KMS-11 (cell line): Measurements from ENCODE around the gene HES4.
"Not testable (repeated sequence)": the region's sequence is repeated elsewhere in the genome, so short reads cannot be mapped to it uniquely, and the experiment has no call there.

Experiments used
- H2AFZ ChIP-seq: fragments of 200-600 bp; sonication (generic); 2 replicates; pipeline ENCODE4 v1.6.1; 2016; ENCODE audit warnings: antibody characterized with exemption, mixed run types, low read depth
- H3K27ac ChIP-seq: fragments of 200-600 bp; sonication (generic); 2 replicates; pipeline ENCODE4 v1.6.1; 2016; ENCODE audit warnings: mild to moderate bottlenecking, mixed run types
- H3K27me3 ChIP-seq: fragments of 200-600 bp; sonication (generic); 2 replicates; pipeline ENCODE4 v1.6.1; 2017; ENCODE audit warnings: mild to moderate bottlenecking, low read depth, mixed run types, moderate library complexity; ENCODE audit not compliant: insufficient read depth
- H3K36me3 ChIP-seq: fragments of 200-600 bp; sonication (generic); 2 replicates; pipeline ENCODE4 v1.6.1; 2017; ENCODE audit warnings: mild to moderate bottlenecking, mixed run types; ENCODE audit not compliant: insufficient read depth
- H3K4me1 ChIP-seq: fragments of 200-600 bp; sonication (generic); 2 replicates; pipeline ENCODE4 v1.6.1; 2016; ENCODE audit warnings: mild to moderate bottlenecking, low read depth, mixed run types; ENCODE audit not compliant: poor library complexity, severe bottlenecking
- H3K4me2 ChIP-seq: fragments of 200-600 bp; sonication (generic); 2 replicates; pipeline ENCODE4 v1.7.0; 2016; ENCODE audit warnings: mild to moderate bottlenecking, mixed run types
- H3K4me3 ChIP-seq: fragments of 200-600 bp; sonication (generic); IDR thresholded peaks from 2 replicates; pipeline ENCODE4 v1.6.1; 2017; ENCODE audit warnings: low read depth, low read length, mixed read lengths; ENCODE audit not compliant: insufficient read depth
- H3K79me2 ChIP-seq: fragments of 200-600 bp; sonication (generic); 2 replicates; pipeline ENCODE4 v1.6.1; 2016; ENCODE audit warnings: low read depth, mixed run types; ENCODE audit not compliant: insufficient read depth
- H3K9ac ChIP-seq: fragments of 200-600 bp; sonication (generic); 2 replicates; pipeline ENCODE4 v1.6.1; 2016; ENCODE audit warnings: mild to moderate bottlenecking, mixed run types
- H4K20me1 ChIP-seq: fragments of 200-600 bp; sonication (generic); 2 replicates; pipeline ENCODE4 v1.6.1; 2016; ENCODE audit warnings: mild to moderate bottlenecking, mixed run types; ENCODE audit not compliant: insufficient read depth
- TF ChIP-seq, protein P1 (sequence below): fragments of 200-600 bp; sonication (generic); conservative IDR thresholded peaks from 2 replicates; pipeline ENCODE4 v1.6.1; 2017; ENCODE audit warnings: low read depth, mild to moderate bottlenecking, antibody characterized with exemption, low read length, moderate library complexity, mixed read lengths

HES4 gene

DNA sequence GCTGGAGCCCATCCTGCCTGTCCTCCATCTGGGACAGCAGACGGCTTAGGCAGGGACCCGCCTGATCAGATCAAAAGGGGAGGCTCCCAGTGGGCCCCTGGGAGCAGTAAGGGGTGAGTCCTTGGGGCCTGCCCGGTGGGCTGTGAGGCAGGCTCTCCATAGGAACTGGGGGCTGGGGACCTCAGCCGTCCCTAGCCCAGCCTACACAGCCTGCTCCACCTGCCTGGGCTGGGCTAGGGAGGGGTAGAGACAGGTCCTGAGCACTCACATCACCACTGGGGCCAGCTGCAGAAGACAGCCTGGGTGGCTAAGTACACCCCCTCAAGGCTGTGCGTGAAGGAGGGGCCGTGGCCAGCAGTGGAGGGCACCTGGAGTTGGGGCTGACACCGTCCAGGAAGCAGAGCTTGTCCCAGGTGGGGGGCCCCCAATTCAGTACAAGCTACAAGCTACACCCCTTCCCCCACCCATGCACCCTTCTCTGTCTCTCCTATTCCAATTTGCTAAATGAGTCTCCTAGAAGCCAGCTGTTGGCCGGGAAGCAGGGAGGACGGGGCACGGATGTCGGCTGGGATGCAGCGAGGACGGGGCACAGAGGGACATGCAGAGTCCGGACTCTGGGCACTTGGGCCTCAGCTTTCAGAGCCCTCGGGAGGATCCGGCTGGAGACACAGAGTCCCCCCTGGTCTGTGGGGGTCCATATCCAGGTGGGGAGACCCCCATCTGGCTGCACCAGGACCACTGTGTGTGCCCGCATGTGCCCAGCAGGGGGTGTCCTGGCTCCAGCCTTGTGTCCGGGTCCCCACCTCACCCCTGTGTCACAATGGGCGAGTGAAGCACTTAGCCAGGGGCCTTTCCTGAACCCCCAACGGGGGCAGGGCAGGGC lies 15.1 kb upstream of the HES4 start:
- no peak overlapping the region for H3K4me3 ChIP-seq
- TF ChIP-seq, protein P1, sequence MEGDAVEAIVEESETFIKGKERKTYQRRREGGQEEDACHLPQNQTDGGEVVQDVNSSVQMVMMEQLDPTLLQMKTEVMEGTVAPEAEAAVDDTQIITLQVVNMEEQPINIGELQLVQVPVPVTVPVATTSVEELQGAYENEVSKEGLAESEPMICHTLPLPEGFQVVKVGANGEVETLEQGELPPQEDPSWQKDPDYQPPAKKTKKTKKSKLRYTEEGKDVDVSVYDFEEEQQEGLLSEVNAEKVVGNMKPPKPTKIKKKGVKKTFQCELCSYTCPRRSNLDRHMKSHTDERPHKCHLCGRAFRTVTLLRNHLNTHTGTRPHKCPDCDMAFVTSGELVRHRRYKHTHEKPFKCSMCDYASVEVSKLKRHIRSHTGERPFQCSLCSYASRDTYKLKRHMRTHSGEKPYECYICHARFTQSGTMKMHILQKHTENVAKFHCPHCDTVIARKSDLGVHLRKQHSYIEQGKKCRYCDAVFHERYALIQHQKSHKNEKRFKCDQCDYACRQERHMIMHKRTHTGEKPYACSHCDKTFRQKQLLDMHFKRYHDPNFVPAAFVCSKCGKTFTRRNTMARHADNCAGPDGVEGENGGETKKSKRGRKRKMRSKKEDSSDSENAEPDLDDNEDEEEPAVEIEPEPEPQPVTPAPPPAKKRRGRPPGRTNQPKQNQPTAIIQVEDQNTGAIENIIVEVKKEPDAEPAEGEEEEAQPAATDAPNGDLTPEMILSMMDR = no peak
- H3K4me2 ChIP-seq = no peak overlapping the region
- peaks cover 18% of the 10 kb centered on the region for H3K27me3 ChIP-seq
- H3K9ac ChIP-seq = no peak overlapping the region
- no peaks in the 10 kb centered on the region for H3K36me3 ChIP-seq
- no peak overlapping the region for H3K27ac ChIP-seq
- peaks cover 20% of the 10 kb centered on the region for H3K4me1 ChIP-seq
- H4K20me1 ChIP-seq = no peaks in the 10 kb centered on the region
- H2AFZ ChIP-seq = no peak overlapping the region
- H3K79me2 ChIP-seq = no peaks in the 10 kb centered on the region

DNA sequence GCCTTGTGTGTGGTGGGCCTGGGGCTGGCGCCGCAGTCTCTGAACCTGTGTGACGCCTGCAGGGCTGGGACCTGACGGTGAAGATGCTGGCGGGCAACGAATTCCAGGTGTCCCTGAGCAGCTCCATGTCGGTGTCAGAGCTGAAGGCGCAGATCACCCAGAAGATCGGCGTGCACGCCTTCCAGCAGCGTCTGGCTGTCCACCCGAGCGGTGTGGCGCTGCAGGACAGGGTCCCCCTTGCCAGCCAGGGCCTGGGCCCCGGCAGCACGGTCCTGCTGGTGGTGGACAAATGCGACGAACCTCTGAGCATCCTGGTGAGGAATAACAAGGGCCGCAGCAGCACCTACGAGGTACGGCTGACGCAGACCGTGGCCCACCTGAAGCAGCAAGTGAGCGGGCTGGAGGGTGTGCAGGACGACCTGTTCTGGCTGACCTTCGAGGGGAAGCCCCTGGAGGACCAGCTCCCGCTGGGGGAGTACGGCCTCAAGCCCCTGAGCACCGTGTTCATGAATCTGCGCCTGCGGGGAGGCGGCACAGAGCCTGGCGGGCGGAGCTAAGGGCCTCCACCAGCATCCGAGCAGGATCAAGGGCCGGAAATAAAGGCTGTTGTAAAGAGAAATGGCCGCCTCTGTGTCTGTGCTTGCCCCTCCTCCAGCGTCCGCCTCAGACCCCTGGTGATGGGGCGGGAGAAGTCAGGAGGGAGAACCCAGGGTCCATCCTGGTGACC lies 14.2 kb upstream of the HES4 start:
- H3K4me3 ChIP-seq = no peak overlapping the region
- H3K79me2 ChIP-seq = no peaks in the 10 kb centered on the region
- peak overlapping the region; percentile 35; the same call in 1 of the 2 replicates for H3K27ac ChIP-seq
- TF ChIP-seq, protein P1 = no peak
- H4K20me1 ChIP-seq = no peaks in the 10 kb centered on the region
- H3K9ac ChIP-seq = peak overlapping the region; percentile 64; the same call in 1 of the 2 replicates
- peak overlapping the region; percentile 90 for H3K4me2 ChIP-seq
- peaks cover 19% of the 10 kb centered on the region for H3K4me1 ChIP-seq
- H3K27me3 ChIP-seq = peaks cover 26% of the 10 kb centered on the region
- peak overlapping the region; percentile 91 for H2AFZ ChIP-seq
- H3K36me3 ChIP-seq = no peaks in the 10 kb centered on the region

DNA sequence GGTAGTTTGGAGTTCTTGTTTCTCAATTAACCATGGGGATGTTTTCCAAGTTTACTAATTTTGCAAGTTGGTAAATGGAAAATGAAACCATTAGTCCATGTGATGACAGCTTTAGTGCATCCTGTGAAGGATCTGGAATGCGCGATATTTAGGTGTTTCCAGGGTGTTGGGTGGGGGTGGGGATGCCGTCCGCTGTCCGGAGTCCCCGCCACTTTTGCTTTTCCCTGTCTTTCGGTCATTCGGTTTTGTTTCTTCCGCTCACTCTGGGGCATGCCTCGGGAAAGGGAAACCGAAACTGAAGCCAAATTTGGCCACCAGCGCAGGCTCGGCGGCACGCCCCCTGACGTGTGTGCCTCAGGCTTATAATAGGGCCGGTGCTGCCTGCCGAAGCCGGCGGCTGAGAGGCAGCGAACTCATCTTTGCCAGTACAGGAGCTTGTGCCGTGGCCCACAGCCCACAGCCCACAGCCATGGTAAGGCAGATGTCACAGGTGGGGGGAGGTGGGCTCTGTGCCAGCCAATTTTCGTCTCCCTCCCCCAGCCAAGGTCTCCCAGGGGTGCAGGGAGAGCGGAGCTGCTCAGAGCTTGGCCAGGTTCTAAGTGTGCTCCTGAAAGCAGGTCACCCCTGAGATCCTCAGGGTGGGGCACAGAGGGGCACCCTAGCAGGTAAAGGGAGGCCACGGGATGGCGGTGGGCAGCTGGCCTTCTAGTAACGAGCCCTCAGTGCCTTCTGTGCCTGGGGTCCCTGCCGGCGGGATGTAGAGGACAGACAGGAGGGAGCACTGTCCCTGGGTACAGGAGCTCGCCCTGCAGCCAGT lies 13.4 kb upstream of the HES4 start, which contains the start of gene ISG15:
TSS of gene ISG15 (plus strand) at position 393 of the 817 bp plus-strand sequence. CDS start at position 470, 77 bp downstream.
- peak within 1 kb of the TSS; percentile 91 for H2AFZ ChIP-seq
- peak within 1 kb of the TSS; percentile 90 for H3K4me2 ChIP-seq
- H3K4me1 ChIP-seq = peaks cover 15% of the 10 kb centered on the region
- H4K20me1 ChIP-seq = no peaks in the 10 kb centered on the region
- H3K27ac ChIP-seq = peak within 1 kb of the TSS; percentile 35; the same call in 1 of the 2 replicates
- peak within 1 kb of the TSS; percentile 64 for H3K9ac ChIP-seq
- no peaks in the 10 kb centered on the region for H3K79me2 ChIP-seq
- TF ChIP-seq, protein P1 = 0 out of 2 replicates have a peak, but pooled peaks have one; percentile 14
- peak within 1 kb of the TSS; percentile 87 for H3K4me3 ChIP-seq
- H3K36me3 ChIP-seq = no peaks in the 10 kb centered on the region
- peaks cover 34% of the 10 kb centered on the region for H3K27me3 ChIP-seq

DNA sequence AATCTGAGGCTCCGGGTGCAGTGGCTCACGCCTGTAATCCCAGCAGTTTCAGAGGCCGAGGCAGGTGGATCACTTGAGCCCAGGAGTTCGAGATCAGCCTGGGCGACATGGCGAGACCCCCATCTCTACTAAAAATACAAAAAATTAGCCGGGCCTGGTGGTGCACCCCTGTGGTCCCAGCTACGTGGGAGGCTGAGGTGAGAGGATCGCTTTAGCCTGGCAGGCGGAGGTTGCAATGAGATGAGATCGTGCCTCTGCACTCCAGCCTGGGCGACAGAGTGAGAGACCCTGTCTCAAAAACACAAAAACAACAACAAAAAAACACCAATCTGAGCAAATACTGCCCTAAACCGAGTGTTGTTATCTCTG lies 12.8 kb upstream of the HES4 start:
- not testable (repeated sequence) for H4K20me1 ChIP-seq, H3K79me2 ChIP-seq, H3K36me3 ChIP-seq
- H3K27ac ChIP-seq = peak overlapping the region; percentile 35; the same call in 1 of the 2 replicates
- peaks cover 39% of the 10 kb centered on the region for H3K27me3 ChIP-seq
- peak overlapping the region; percentile 90 for H3K4me2 ChIP-seq
- peak overlapping the region; percentile 87 for H3K4me3 ChIP-seq
- peaks cover 15% of the 10 kb centered on the region for H3K4me1 ChIP-seq
- peak overlapping the region; percentile 64 for H3K9ac ChIP-seq
- H2AFZ ChIP-seq = peak overlapping the region; percentile 91
